Right lobe of liver (tissue), 6 donors: ENCODE measurements around the gene OSBPL8. TPM values are rescaled to one million over a fixed set of nuclear protein-coding genes. Genes with fewer than 3 reads are reported as not detected.
A peak's percentile ranks its signal among the peaks of the same experiment; 100 is the strongest.

Experiments used
- ATAC-seq, 4 donors: fragments of 200-7000 bp; cut with Tn5 transposase; one replicate each; pipeline ENCODE4 v1.9.1; 2020; ENCODE audit warnings: mild to moderate bottlenecking in 4 of 4, moderate library complexity in 4 of 4
- DNase-seq, 3 donors: peaks; one replicate each; pipeline ENCODE4 v3.0.0-alpha.2; 2020
- H3K27ac ChIP-seq, 3 donors: fragments of 200-600 bp; one replicate each; pipeline ENCODE4 v1.8.0; 2022
- H3K27me3 ChIP-seq, 2 donors: fragments of 200-600 bp; one replicate each; pipeline ENCODE4 v1.8.0; 2022
- H3K36me3 ChIP-seq, 4 donors: fragments of 200-600 bp; sonication (generic) in 1 of 4; one replicate each; pipeline versions ENCODE4 v1.5.1 to v1.8.0; 2017 to 2022; ENCODE audit warnings: control low read depth in 1 of 4
- H3K4me1 ChIP-seq, 4 donors: fragments of 200-600 bp; sonication (generic) in 1 of 4; one replicate each; pipeline versions ENCODE4 v1.5.1 to v1.8.0; 2017 to 2022; ENCODE audit warnings: control low read depth in 1 of 4
- H3K4me3 ChIP-seq, 3 donors: fragments of 200-600 bp; one replicate each; pipeline ENCODE4 v1.8.0; 2022
- H3K9me3 ChIP-seq, 4 donors: fragments of 200-600 bp; sonication (generic) in 1 of 4; one replicate each; pipeline versions ENCODE4 v1.5.1 to v1.8.0; 2017 to 2022; ENCODE audit warnings: control low read depth in 1 of 4
- POLR2A ChIP-seq: fragments of 450-650 bp; IDR thresholded peaks from one replicate; pipeline ENCODE4 v1.6.1; 2017; ENCODE audit warnings: antibody characterized with exemption, mild to moderate bottlenecking
- WGBS: methylation state at CpG from one replicate; pipeline ENCODE4 v1.1.6; 2018; ENCODE audit warnings: low coverage, low lambda C conversion rate; ENCODE audit not compliant: insufficient coverage; ENCODE audit errors: missing lambda C conversion rate; 5-methylcytosine and 5-hydroxymethylcytosine counted together
- intact Hi-C, 2 donors: fragments of 100-400 bp; cut with DNase I; formaldehyde crosslinking; loops; one replicate each; pipeline versions ENCODE4 v1.11.2 to v1.14.1; 2022
- total RNA-seq, 6 experiments: library from RNA; depleted of rRNA in 2 of 6; stranded (reverse); fragments of >200 nt in 2 of 6; fragmentation: NEBNext Ultra II Directional in 3 of 6; extraction: Animal tissue kit (Norgen Biotek cat#: 25700) in 3 of 6; gene quantifications; one replicate each; pipeline versions ENCODE4 v1.1.0 to v1.2.4, GENCODE V29; 2016 to 2023
- TF ChIP-seq, protein P1 (sequence below), 4 donors: fragments of 200-600 bp in 3 of 4; fragments of 450-650 bp in 1 of 4; IDR thresholded peaks; one replicate each; pipeline versions ENCODE4 v1.5.1 to v1.8.0; 2016 to 2022; ENCODE audit warnings: antibody characterized with exemption in 4 of 4, mild to moderate bottlenecking in 2 of 4
- donor health status: DM: no; HTN: yes; CAD: no.
- donor health status: DM: no; HTN: no; CAD: no.
- donor health status: DM: no; HTN: no; CAD: no.
- donor health status: DM: no; HTN: yes; CAD: no.
- donor health status: DM: no; HTN: yes; CAD: no.

The OSBPL8 gene
- total RNA-seq, 6 experiments from 2014 or later, result 20.2 to 29.1 (median 24.2) TPM

DNA sequence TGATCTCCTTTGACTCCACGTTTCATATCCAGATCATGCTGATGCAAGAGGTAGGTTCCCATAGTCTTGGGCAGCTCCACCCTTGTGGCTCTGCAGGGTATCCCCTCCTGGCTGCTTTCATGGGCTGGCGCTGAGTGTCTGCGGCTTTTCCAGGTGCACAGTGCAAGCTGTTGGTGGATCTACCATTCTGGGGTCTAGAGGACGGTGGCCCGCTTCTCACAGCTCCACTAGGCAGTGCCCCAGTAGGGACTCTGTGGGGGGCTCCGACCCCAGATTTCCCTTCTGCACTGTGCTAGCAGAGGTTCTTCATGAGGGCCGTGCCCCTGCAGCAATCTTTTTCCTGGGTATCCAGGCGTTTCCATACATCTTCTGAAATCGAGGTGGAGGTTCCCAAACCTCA, 199.3 kb downstream of the OSBPL8 start:
- H3K9me3 ChIP-seq, result no peaks in the 10 kb centered on the region
- ATAC-seq (no peak), DNase-seq (no peak)
- no peak overlapping the region for H3K27ac ChIP-seq
- H3K4me3 ChIP-seq, result no peak overlapping the region
- H3K27me3 ChIP-seq, result no peaks in the 10 kb centered on the region
- intact Hi-C loops, result no loop called here
- 79% methylated on average over 2 of the region's 9 CpGs for WGBS
- H3K4me1 ChIP-seq, result no peaks in the 10 kb centered on the region
- TF ChIP-seq, protein P1, sequence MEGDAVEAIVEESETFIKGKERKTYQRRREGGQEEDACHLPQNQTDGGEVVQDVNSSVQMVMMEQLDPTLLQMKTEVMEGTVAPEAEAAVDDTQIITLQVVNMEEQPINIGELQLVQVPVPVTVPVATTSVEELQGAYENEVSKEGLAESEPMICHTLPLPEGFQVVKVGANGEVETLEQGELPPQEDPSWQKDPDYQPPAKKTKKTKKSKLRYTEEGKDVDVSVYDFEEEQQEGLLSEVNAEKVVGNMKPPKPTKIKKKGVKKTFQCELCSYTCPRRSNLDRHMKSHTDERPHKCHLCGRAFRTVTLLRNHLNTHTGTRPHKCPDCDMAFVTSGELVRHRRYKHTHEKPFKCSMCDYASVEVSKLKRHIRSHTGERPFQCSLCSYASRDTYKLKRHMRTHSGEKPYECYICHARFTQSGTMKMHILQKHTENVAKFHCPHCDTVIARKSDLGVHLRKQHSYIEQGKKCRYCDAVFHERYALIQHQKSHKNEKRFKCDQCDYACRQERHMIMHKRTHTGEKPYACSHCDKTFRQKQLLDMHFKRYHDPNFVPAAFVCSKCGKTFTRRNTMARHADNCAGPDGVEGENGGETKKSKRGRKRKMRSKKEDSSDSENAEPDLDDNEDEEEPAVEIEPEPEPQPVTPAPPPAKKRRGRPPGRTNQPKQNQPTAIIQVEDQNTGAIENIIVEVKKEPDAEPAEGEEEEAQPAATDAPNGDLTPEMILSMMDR (IDR thresholded peaks at IDR 0.05), result no peak
- TF ChIP-seq POLR2A, result no peak
- H3K36me3 ChIP-seq, result peaks cover 0 to 3% (median 0%) of the 10 kb centered on the region in 4 donors

DNA sequence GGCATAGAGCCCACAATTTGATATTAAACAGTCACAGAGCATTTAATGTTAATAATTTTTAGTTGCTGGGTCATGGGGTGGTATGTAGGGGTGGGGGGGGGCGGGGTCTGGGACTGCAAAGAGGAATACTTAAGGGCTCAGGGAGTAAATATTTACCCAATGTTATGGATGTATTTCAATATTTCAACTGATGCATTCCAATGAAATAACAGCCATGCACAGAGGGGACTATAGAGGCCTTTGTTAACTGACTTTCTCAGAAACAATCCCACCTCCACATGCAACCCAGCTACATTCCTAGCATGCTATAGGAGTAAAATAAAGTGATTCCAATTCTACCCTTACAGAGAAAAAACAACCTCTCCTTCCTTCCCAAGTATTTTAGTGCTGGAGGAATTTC, 203.5 kb downstream of the OSBPL8 start:
- Histone ChIP-seq H3K36me3 (peaks cover 0 to 3% (median 0%) of the 10 kb centered on the region in 4 donors), H3K4me1 (no peaks in the 10 kb centered on the region), H3K9me3 (no peaks in the 10 kb centered on the region), H3K27me3 (no peaks in the 10 kb centered on the region), H3K4me3 (no peak overlapping the region), H3K27ac (no peak overlapping the region)
- ATAC-seq (no peak), DNase-seq (no peak)
- 67% methylated on average over 1 of the region's 1 CpG for WGBS
- intact Hi-C loops, result no loop called here
- TF ChIP-seq, protein P1 (IDR thresholded peaks at IDR 0.05), result no peak
- no peak for TF ChIP-seq POLR2A

DNA sequence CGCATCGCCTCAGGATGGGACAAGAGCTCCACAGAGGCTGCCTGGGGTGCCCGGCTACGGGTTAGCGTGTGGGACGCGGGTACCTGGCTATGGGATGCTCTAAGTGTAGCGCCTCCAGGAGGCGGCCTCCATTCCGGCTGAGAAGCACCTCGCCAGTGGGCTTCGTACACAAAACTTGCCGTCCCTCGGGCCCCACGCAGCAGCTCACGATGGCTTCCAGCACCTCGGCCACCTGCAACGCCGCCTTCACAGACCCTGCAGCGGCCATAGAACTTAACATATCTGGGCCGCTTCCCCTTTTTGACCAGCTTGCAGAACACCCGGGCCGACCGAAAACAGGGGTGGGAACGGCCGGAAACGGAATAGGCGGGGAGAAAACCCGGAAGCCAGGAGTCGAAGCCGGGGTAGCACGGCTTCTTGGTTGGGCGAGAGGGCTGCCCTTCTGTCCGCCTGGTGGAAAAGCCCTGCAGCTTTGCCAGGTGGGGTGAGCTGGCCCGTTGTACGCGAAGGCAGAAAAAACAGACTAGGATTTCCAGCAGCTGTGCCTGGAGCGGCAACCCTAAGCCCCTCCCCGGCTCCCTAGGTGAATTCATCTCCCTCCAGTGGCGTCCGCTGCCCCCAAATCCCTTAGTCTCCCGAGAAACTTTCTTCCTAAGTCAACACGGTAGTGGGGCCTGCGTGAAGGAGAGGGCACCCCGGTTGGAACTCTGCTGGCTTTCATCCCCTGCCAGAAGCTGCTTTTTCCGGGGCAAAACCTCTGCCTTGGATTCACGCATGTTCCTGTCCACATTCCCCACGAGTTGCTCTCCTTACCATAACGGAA, 211.3 kb downstream of the OSBPL8 start, which contains the start of gene BBS10:
TSS of gene BBS10 (minus strand) at position 337 of the 823 bp plus-strand sequence. CDS start at position 280, 57 bp downstream.
- no peaks in the 10 kb centered on the region for H3K9me3 ChIP-seq
- H3K27me3 ChIP-seq, result no peaks in the 10 kb centered on the region
- H3K36me3 ChIP-seq, result no peaks in the 10 kb centered on the region
- ATAC-seq (peak; percentile 96 to 99 (median 98)), DNase-seq (peak; percentile 90 to 95 (median 94))
- TF ChIP-seq, protein P1 (IDR thresholded peaks at IDR 0.05), result peak in 3 of 4 donors; percentile 21 to 45 (median 39)
- TF ChIP-seq POLR2A, result peak; percentile 75
- intact Hi-C loops, result no loop called here
- 2% methylated on average over 34 of the region's 49 CpGs for WGBS
- peak within 1 kb of the TSS; percentile 78 to 86 (median 82) for H3K4me3 ChIP-seq
- H3K27ac ChIP-seq, result peak within 1 kb of the TSS; percentile 78 to 84 (median 79)
- H3K4me1 ChIP-seq, result peaks cover 0 to 21% (median 7%) of the 10 kb centered on the region in 4 donors

DNA sequence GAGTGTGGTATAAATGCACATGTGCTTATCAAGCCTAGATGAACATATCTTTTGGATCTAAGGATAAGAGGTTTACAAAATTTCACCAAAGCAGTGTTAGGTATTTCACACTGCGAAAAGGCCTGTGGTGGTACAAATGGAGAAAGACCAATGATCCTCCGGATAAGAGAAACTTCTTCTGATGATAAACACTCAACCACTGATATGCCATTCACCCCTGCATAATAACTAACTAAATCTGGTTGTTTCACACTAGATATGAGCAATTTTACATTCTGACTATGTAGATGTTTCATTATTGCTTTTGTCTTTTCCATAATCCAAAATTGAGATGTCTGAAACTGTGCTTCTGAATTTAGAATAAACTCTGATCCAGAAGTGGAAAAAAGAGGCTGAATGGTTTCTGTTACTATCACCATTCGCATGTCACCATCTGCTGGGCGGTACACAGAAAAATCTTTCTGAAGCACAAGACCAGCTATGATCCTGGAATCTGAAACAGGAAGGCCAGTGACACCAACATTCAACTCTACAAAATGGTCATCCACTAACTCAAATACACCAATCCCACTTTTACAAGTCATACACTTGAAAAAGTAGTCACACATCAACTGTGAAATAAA, 212.7 kb downstream of the OSBPL8 start:
- intact Hi-C loops, result no loop called here
- DNase-seq (peak in 1 of 3 donors; percentile 54), ATAC-seq (peak; percentile 28 to 77 (median 69))
- Histone ChIP-seq H3K27ac (peak overlapping the region in 1 of 3 donors; percentile 79), H3K9me3 (no peaks in the 10 kb centered on the region), H3K4me3 (peak overlapping the region in 1 of 3 donors; percentile 86), H3K4me1 (peaks cover 0 to 21% (median 7%) of the 10 kb centered on the region in 4 donors), H3K36me3 (no peaks in the 10 kb centered on the region), H3K27me3 (no peaks in the 10 kb centered on the region)
- WGBS, result 27% methylated on average over 4 of the region's 4 CpGs
- TF ChIP-seq, protein P1 (IDR thresholded peaks at IDR 0.05), result peak; percentile 41 to 55 (median 52)
- no peak for TF ChIP-seq POLR2A
